GM18870 (cell line): ENCODE results near the gene SPP2.

Experiments used
- ATAC-seq: cut with Tn5 transposase; IDR thresholded peaks from one replicate; pipeline ENCODE4 v1.9.1; 2021; ENCODE audit warnings: moderate library complexity; ENCODE audit not compliant: unreplicated experiment

Gene SPP2

GRCh38 chr2:234050455-234051135, at the start of gene SPP2:
Gene SPP2, plus strand, starts transcription at chr2:234050702. Its CDS starts 85 bp downstream, at chr2:234050787.
- ATAC-seq: no peak

- ATAC-seq: no peak
These were observed 48.9 kb upstream of the SPP2 start for GRCh38 chr2:234001380-234002160.

GRCh38 chr2:234002281-234002680, 48.2 kb upstream of the SPP2 start:
- ATAC-seq: no peak

GRCh38 chr2:234003972-234004617, 46.4 kb upstream of the SPP2 start:
- no peak for ATAC-seq

GRCh38 chr2:234005126-234005525, 45.4 kb upstream of the SPP2 start:
- ATAC-seq: no peak

- ATAC-seq: no peak
These were observed 44.0 kb upstream of the SPP2 start for GRCh38 chr2:234006501-234006900.

- ATAC-seq: no peak
These were observed 36.1 kb upstream of the SPP2 start for GRCh38 chr2:234014427-234014826.

GRCh38 chr2:234015861-234016260, 34.6 kb upstream of the SPP2 start:
- ATAC-seq: no peak

GRCh38 chr2:234019896-234020295, 30.6 kb upstream of the SPP2 start:
- no peak for ATAC-seq

- no peak for ATAC-seq
These were observed 30.2 kb upstream of the SPP2 start for GRCh38 chr2:234020332-234020731.

GRCh38 chr2:234022424-234022823, 28.1 kb upstream of the SPP2 start:
- ATAC-seq: no peak

- no peak for ATAC-seq
These were observed 26.2 kb upstream of the SPP2 start for GRCh38 chr2:234024304-234024703.

- no peak for ATAC-seq
These were observed 25.0 kb upstream of the SPP2 start for GRCh38 chr2:234025466-234025865.

- no peak for ATAC-seq
These were observed 24.6 kb upstream of the SPP2 start for GRCh38 chr2:234025891-234026401.

GRCh38 chr2:234026693-234027254, 23.7 kb upstream of the SPP2 start:
- ATAC-seq: no peak

- ATAC-seq: no peak
These were observed 22.9 kb upstream of the SPP2 start for GRCh38 chr2:234027641-234028040.

- no peak for ATAC-seq
These were observed 21.3 kb upstream of the SPP2 start for GRCh38 chr2:234029150-234029733.

- no peak for ATAC-seq
These were observed 19.3 kb upstream of the SPP2 start for GRCh38 chr2:234031207-234031606.

- ATAC-seq: no peak
These were observed 18.1 kb upstream of the SPP2 start for GRCh38 chr2:234032279-234032856.

GRCh38 chr2:234033174-234033573, 17.3 kb upstream of the SPP2 start:
- no peak for ATAC-seq

- ATAC-seq: no peak
These were observed 16.6 kb upstream of the SPP2 start for GRCh38 chr2:234033885-234034284.
